K562 (cell line): ENCODE results near the gene FCRLA. TPM values are rescaled to one million over a fixed set of nuclear protein-coding genes. Genes with fewer than 3 reads are reported as not detected.

Experiments used
- ATAC-seq: fragments of 200-7000 bp; cut with Tn5 transposase; 3 replicates; pipeline ENCODE4 v1.9.1; 2020; ENCODE audit warnings: moderate library complexity
- BruUV-seq: library from RNA; stranded (reverse); fragments of 400-500 nt; replicated peaks from 2 replicates; lab custom pipeline; 2021; lab: Mats Ljungman, UMichigan
- CTCF ChIA-PET: fragments of 300-600 bp; formaldehyde crosslinking; extraction: SDS; loops from one replicate; lab custom pipeline; 2021; ENCODE audit warnings: low intra/inter-chr PET ratio; lab: Yijun Ruan, JAX
- POLR2A ChIA-PET: fragments of 300-600, 350-650 bp; sonication (Branson Sonifier 250); formaldehyde crosslinking; extraction: SDS; loops from one replicate; lab custom pipeline; 2021; ENCODE audit warnings: antibody characterized with exemption, inconsistent platforms; lab: Yijun Ruan, JAX
- DNase-seq, 4 experiments: peaks; one replicate each; pipeline versions ENCODE4 v3.0.0 to v3.0.0-alpha.2; 2011 to 2018; ENCODE audit warnings: low spot score in 3 of 4, mixed read lengths in 3 of 4; ENCODE audit errors: extremely low read depth in 1 of 4
- FAIRE-seq: peaks from 2 replicates; lab custom pipeline; 2011; peaks lifted over from hg19 to GRCh38; lab: Jason Lieb, UNC
- H2AFZ ChIP-seq: 2 replicates; pipeline ENCODE4 v1.6.0; 2011; ENCODE audit warnings: low read depth, low read length, control low read depth, inconsistent platforms
- H3K27ac ChIP-seq: fragments of 200-600 bp; 3 replicates; pipeline ENCODE4 v1.8.0; 2011; ENCODE audit warnings: low read depth, mild to moderate bottlenecking, control low read depth, inconsistent platforms, low read length, moderate library complexity, mixed read lengths; ENCODE audit errors: extremely low read depth
- H3K27me3 ChIP-seq, 2 experiments: fragments of 300-600 bp in 1 of 2; 2 replicates in 1 of 2; 3 replicates in 1 of 2; pipeline versions ENCODE4 v1.6.0 to v1.8.0; 2011; ENCODE audit warnings: inconsistent platforms in 2 of 2, low read length in 2 of 2, mild to moderate bottlenecking in 1 of 2, mixed read lengths in 1 of 2, moderate library complexity in 1 of 2; ENCODE audit not compliant: control insufficient read depth in 2 of 2, insufficient read depth in 2 of 2
- H3K36me3 ChIP-seq: fragments of 300-600 bp; 3 replicates; pipeline ENCODE4 v1.8.0; 2011; ENCODE audit warnings: mild to moderate bottlenecking, low read length, inconsistent platforms; ENCODE audit not compliant: control insufficient read depth, insufficient read depth
- H3K4me1 ChIP-seq, 2 experiments: fragments of 200-600 bp in 1 of 2; replicated peaks in 1 of 2; 2 replicates in 1 of 2; 3 replicates in 1 of 2; pipeline versions ENCODE4 v1.5.1 to v1.8.0; 2011; ENCODE audit warnings: inconsistent platforms in 2 of 2, low read length in 2 of 2, mild to moderate bottlenecking in 1 of 2, mixed read lengths in 1 of 2, moderate library complexity in 1 of 2; ENCODE audit not compliant: control insufficient read depth in 2 of 2, insufficient read depth in 2 of 2
- H3K4me2 ChIP-seq: 2 replicates; pipeline ENCODE4 v1.6.1; 2011; ENCODE audit warnings: low read length, control low read depth, inconsistent platforms, mixed read lengths; ENCODE audit not compliant: insufficient read depth
- H3K4me3 ChIP-seq: fragments of 200-600 bp; sonication (generic), shearing (Covaris generic); 2 replicates; pipeline ENCODE4 v1.5.1; 2016; ENCODE audit warnings: control low read depth, inconsistent platforms
- H3K79me2 ChIP-seq: fragments of 200-600 bp; 3 replicates; pipeline ENCODE4 v1.8.0; 2011; ENCODE audit warnings: low read length, inconsistent platforms; ENCODE audit not compliant: control insufficient read depth, insufficient read depth
- H3K9ac ChIP-seq, 2 experiments: 2 replicates each; pipeline versions ENCODE4 v1.6.0 to v1.6.1; 2011; ENCODE audit warnings: low read depth in 2 of 2, low read length in 2 of 2, control low read depth in 1 of 2, inconsistent platforms in 1 of 2, mild to moderate bottlenecking in 1 of 2, mixed read lengths in 1 of 2; ENCODE audit not compliant: insufficient read depth in 1 of 2
- H3K9me1 ChIP-seq: one replicate; pipeline ENCODE4 v1.6.0; 2011; ENCODE audit warnings: inconsistent platforms, mild to moderate bottlenecking, low read length, moderate library complexity; ENCODE audit not compliant: control insufficient read depth, insufficient read depth
- H3K9me3 ChIP-seq: replicated peaks from 2 replicates; pipeline ENCODE4 v1.5.1; 2011; ENCODE audit warnings: low read depth, low read length, inconsistent platforms; ENCODE audit not compliant: control insufficient read depth, insufficient read depth
- H4K20me1 ChIP-seq: replicated peaks from 2 replicates; pipeline ENCODE4 v1.6.1; 2011; ENCODE audit warnings: low read length, inconsistent platforms, mixed read lengths; ENCODE audit not compliant: control insufficient read depth, insufficient read depth
- ARID1B ChIP-seq: fragments of 450-650 bp; IDR thresholded peaks from 2 replicates; pipeline ENCODE4 v1.6.1; 2016; ENCODE audit warnings: antibody characterized with exemption, mild to moderate bottlenecking, inconsistent platforms
- ATF7 ChIP-seq: fragments of 450-650 bp; IDR thresholded peaks from 2 replicates; pipeline ENCODE4 v1.7.1; 2014; ENCODE audit warnings: mild to moderate bottlenecking, moderate library complexity
- CEBPB ChIP-seq: fragments of 450-650 bp; IDR thresholded peaks from 2 replicates; pipeline ENCODE4 v1.6.1; 2016; ENCODE audit warnings: missing genetic modification characterization, missing compliant biosample characterization
- CEBPG ChIP-seq, 3 experiments: fragments of 200-800 bp in 1 of 3; sonication (Bioruptor generic) in 1 of 3; sonication (generic) in 1 of 3; formaldehyde crosslinking in 1 of 3; IDR thresholded peaks in 2 of 3; conservative IDR thresholded peaks in 1 of 3; 2 replicates each; pipeline versions ENCODE4 v1.6.1 to v1.8.0; 2016 to 2022; ENCODE audit warnings: missing compliant biosample characterization in 2 of 3, missing genetic modification characterization in 2 of 3, mild to moderate bottlenecking in 1 of 3, missing genetic modification reagents in 1 of 3
- DPF2 ChIP-seq: fragments of 450-650 bp; IDR thresholded peaks from 2 replicates; pipeline ENCODE4 v1.6.1; 2016
- EP300 ChIP-seq: IDR thresholded peaks from 2 replicates; pipeline ENCODE4 v1.6.1; 2012; ENCODE audit warnings: low read length, improper control_type of control experiment
- HIVEP1 ChIP-seq: fragments of 250-450 bp; sonication (Bioruptor Pico); IDR thresholded peaks from 2 replicates; pipeline ENCODE4 v1.4.0; 2020; ENCODE audit warnings: mild to moderate bottlenecking
- POLR2B ChIP-seq: fragments of 450-650 bp; IDR thresholded peaks from 2 replicates; pipeline ENCODE4 v1.6.1; 2018; ENCODE audit warnings: low read depth; ENCODE audit not compliant: partially characterized antibody
- SMARCC2 ChIP-seq: fragments of 450-650 bp; IDR thresholded peaks from 2 replicates; pipeline ENCODE4 v1.6.1; 2017; ENCODE audit warnings: antibody characterized with exemption, moderate library complexity, mild to moderate bottlenecking, low read depth
- ZNF12 ChIP-seq: sonication (generic); formaldehyde crosslinking; IDR thresholded peaks from 2 replicates; pipeline ENCODE4 v1.4.0; 2020; ENCODE audit warnings: mild to moderate bottlenecking, missing genetic modification reagents
- ZNF696 ChIP-seq: fragments of 250-450 bp; sonication (Bioruptor Pico); conservative IDR thresholded peaks from 2 replicates; pipeline ENCODE4 v1.4.0; 2020; ENCODE audit warnings: mild to moderate bottlenecking, moderate library complexity
- WGBS: fragments of 100-300 bp; shearing (Covaris generic); methylation state at CpG from one replicate; pipeline ENCODE4 v1.1.6; 2016; ENCODE audit warnings: low coverage, mixed read lengths; ENCODE audit not compliant: insufficient coverage; ENCODE audit errors: missing lambda C conversion rate; 5-methylcytosine and 5-hydroxymethylcytosine counted together
- in situ Hi-C: fragments of 300-500 bp; cut with MboI; formaldehyde crosslinking; loops from 4 replicates; pipeline ENCODE4 v1.15.0; 2018; ENCODE audit warnings: inconsistent platforms, mixed read lengths
- intact Hi-C: fragments of 100-400 bp; cut with micrococcal nuclease; formaldehyde crosslinking; loops from 2 replicates; pipeline ENCODE4 v1.14.2; 2022
- polyA plus RNA-seq, 8 experiments: library from polyadenylated mRNA; depleted of rRNA in 4 of 8; stranded (reverse) in 5 of 8; unstranded in 3 of 8; fragments of >200 nt; fragmentation: Nextera tagmentation in 2 of 8; fragmentation: Illumina TruSeq in 1 of 8; extraction: Ambion mirVana in 2 of 8; extraction: Trizol in 1 of 8; gene quantifications; 2 replicates each; pipeline versions ENCODE4 v1.2.1 to v1.2.3, GENCODE V29; 2011 to 2014; ENCODE audit warnings: inconsistent platforms in 1 of 8, missing spikeins in 1 of 8
- total RNA-seq, 7 experiments: library from RNA; depleted of rRNA in 6 of 7; stranded (reverse); fragments of >200 nt in 6 of 7; fragmentation: Illumina TruSeq in 2 of 7; extraction: Trizol in 2 of 7; gene quantifications; 2 replicates each; pipeline versions ENCODE4 v1.2.1 to v1.2.3, GENCODE V29; 2011 to 2021; ENCODE audit warnings: low replicate concordance in 1 of 7
- TF ChIP-seq, protein P1 (sequence below): fragments of 450-650 bp; IDR thresholded peaks from 2 replicates; pipeline ENCODE4 v1.6.1; 2018; ENCODE audit not compliant: partially characterized antibody

Gene FCRLA
- total and polyA plus RNA-seq, 9 of the 15 experiments (the other 6 are each of a cell fraction or from before 2014, with no cell fraction given) = 0.09 to 0.84 (median 0.44) TPM

GRCh38 chr1:161731981-161732718 is 25.1 kb downstream of the FCRLA start:
- no peak overlapping the region for H3K4me2 ChIP-seq
- H3K9me3 ChIP-seq = no peaks in the 10 kb centered on the region
- H3K4me3 ChIP-seq = no peak overlapping the region
- POLR2A ChIA-PET = no interaction called here
- no TSS peak for BruUV-seq
- H3K9me1 ChIP-seq = no peaks in the 10 kb centered on the region
- no peaks in the 10 kb centered on the region for H4K20me1 ChIP-seq
- in situ Hi-C loops = no loop called here
- no peak for FAIRE-seq
- H3K9ac ChIP-seq = no peak overlapping the region
- 0 out of 2 replicates have a peak overlapping the region, but pooled peaks have one; percentile 9 for H2AFZ ChIP-seq
- WGBS = 47% methylated on average over 5 of the region's 5 CpGs
- H3K36me3 ChIP-seq = no peaks in the 10 kb centered on the region
- intact Hi-C loops = no loop called here
- H3K27ac ChIP-seq = no peak overlapping the region
- H3K27me3 ChIP-seq = no peaks in the 10 kb centered on the region
- H3K79me2 ChIP-seq = peaks cover 9% of the 10 kb centered on the region
- peaks cover 4 to 45% of the 10 kb centered on the region in 2 experiments for H3K4me1 ChIP-seq
- no peak for ATAC-seq
- no peak for DNase-seq
- peak; percentile 44; the same call in 1 of the 2 replicates for TF ChIP-seq EP300
- no peak for TF ChIP-seq HIVEP1 (CRISPR knock-in tag)
- TF ChIP-seq CEBPB (tag) = peak; percentile 44; the same call in 1 of the 2 replicates
- no peak for TF ChIP-seq ZNF12 (CRISPR knock-in tag)
- 0 out of 2 replicates have a peak, but pooled peaks have one; percentile 23 for TF ChIP-seq ARID1B
- 0 out of 2 replicates have a peak, but pooled peaks have one; percentile 12 for TF ChIP-seq DPF2
- no peak for TF ChIP-seq POLR2B
- no peak for TF ChIP-seq ZNF696
- peak; percentile 27; the same call in 1 of the 2 replicates for TF ChIP-seq ATF7
- TF ChIP-seq SMARCC2 = 0 out of 2 replicates have a peak, but pooled peaks have one; percentile 15
- no peak for TF ChIP-seq CEBPG (CRISPR knock-in tag; IDR thresholded peaks at IDR 0.05)
- TF ChIP-seq CEBPG (tag; conservative IDR thresholded peaks at IDR 0.05 in 1 of 2, IDR thresholded peaks at IDR 0.05 in 1 of 2) = peak; percentile 26 to 35; a peak in 2 of 4 replicates
- TF ChIP-seq, protein P1, sequence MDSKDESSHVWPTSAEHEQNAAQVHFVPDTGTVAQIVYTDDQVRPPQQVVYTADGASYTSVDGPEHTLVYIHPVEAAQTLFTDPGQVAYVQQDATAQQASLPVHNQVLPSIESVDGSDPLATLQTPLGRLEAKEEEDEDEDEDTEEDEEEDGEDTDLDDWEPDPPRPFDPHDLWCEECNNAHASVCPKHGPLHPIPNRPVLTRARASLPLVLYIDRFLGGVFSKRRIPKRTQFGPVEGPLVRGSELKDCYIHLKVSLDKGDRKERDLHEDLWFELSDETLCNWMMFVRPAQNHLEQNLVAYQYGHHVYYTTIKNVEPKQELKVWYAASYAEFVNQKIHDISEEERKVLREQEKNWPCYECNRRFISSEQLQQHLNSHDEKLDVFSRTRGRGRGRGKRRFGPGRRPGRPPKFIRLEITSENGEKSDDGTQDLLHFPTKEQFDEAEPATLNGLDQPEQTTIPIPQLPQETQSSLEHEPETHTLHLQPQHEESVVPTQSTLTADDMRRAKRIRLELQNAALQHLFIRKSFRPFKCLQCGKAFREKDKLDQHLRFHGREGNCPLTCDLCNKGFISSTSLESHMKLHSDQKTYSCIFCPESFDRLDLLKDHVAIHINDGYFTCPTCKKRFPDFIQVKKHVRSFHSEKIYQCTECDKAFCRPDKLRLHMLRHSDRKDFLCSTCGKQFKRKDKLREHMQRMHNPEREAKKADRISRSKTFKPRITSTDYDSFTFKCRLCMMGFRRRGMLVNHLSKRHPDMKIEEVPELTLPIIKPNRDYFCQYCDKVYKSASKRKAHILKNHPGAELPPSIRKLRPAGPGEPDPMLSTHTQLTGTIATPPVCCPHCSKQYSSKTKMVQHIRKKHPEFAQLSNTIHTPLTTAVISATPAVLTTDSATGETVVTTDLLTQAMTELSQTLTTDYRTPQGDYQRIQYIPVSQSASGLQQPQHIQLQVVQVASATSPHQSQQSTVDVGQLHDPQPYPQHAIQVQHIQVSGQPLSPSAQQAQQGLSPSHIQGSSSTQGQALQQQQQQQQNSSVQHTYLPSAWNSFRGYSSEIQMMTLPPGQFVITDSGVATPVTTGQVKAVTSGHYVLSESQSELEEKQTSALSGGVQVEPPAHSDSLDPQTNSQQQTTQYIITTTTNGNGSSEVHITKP = peak; percentile 93
- CTCF ChIA-PET = no interaction called here
